ENCODE measurements around the gene CPB1.

DNA sequence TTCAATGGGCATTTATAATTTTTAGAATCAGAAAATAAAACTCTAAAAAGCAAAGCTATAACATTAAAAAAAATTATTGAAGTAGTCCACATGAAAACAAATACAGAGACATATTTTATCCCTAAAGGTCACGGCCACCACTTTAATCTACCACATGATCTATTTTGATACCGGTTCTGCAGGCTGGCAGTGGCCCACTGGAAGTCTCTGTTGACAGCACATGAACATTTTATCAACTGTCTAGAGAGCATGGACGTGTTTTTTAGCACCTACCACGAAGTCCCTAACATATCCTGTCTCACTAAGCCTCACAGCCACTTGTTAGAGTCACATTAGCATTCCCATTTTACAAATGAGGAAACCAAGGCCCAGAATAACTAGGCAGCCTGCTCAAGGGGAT is 35.7 kb downstream of the CPB1 start:
- TF ChIP-seq, protein P1, sequence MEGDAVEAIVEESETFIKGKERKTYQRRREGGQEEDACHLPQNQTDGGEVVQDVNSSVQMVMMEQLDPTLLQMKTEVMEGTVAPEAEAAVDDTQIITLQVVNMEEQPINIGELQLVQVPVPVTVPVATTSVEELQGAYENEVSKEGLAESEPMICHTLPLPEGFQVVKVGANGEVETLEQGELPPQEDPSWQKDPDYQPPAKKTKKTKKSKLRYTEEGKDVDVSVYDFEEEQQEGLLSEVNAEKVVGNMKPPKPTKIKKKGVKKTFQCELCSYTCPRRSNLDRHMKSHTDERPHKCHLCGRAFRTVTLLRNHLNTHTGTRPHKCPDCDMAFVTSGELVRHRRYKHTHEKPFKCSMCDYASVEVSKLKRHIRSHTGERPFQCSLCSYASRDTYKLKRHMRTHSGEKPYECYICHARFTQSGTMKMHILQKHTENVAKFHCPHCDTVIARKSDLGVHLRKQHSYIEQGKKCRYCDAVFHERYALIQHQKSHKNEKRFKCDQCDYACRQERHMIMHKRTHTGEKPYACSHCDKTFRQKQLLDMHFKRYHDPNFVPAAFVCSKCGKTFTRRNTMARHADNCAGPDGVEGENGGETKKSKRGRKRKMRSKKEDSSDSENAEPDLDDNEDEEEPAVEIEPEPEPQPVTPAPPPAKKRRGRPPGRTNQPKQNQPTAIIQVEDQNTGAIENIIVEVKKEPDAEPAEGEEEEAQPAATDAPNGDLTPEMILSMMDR (IDR thresholded peaks at IDR 0.05), result no peak
- TF ChIP-seq POLR2A (IDR thresholded peaks at IDR 0.05), result no peak

Data from Peyer's patch (tissue), 4 donors.